B cell (primary cell): ENCODE measurements around the gene CCM2. TPM values are rescaled to one million over a fixed set of nuclear protein-coding genes. Genes with fewer than 3 reads are reported as not detected.
A peak's percentile ranks its signal among the peaks of the same experiment; 100 is the strongest.

Source experiments
- ATAC-seq: fragments of 200-7000 bp; cut with Tn5 transposase; one replicate; pipeline ENCODE4 v1.10.0; 2021; ENCODE audit warnings: low read depth, mild to moderate bottlenecking, moderate number of reproducible peaks, moderate library complexity
- CTCF ChIA-PET: fragments of 350-600 bp; sonication (Branson Sonifier 250); formaldehyde crosslinking; loops from one replicate; lab custom pipeline; 2021; ENCODE audit warnings: antibody characterized with exemption, inconsistent platforms; lab: Charles Lee
- POLR2A ChIA-PET: fragments of 350-600 bp; sonication (Branson Sonifier 250); formaldehyde crosslinking; loops from one replicate; lab custom pipeline; 2021; ENCODE audit warnings: antibody characterized with exemption; lab: Charles Lee
- DNase-seq: peaks from one replicate; pipeline ENCODE4 v3.0.0; 2013
- H2AFZ ChIP-seq: 2 replicates; pipeline ENCODE4 v1.6.1; 2012; ENCODE audit warnings: mild to moderate bottlenecking, low read depth, low read length; ENCODE audit not compliant: insufficient read depth, poor library complexity, severe bottlenecking
- H3K27ac ChIP-seq, 2 donors: 1 replicate in 1 of 2; 2 replicates in 1 of 2; pipeline ENCODE4 v1.5.1; 2012 to 2013; ENCODE audit warnings: low read length in 2 of 2, mild to moderate bottlenecking in 2 of 2, moderate library complexity in 1 of 2
- H3K27me3 ChIP-seq, 4 experiments: fragments of 200-600 bp in 1 of 4; sonication (generic) in 1 of 4; replicated peaks in 1 of 4; 1 replicate in 2 of 4; 2 replicates in 2 of 4; pipeline versions ENCODE4 v1.6.1 to v1.7.0; 2013 to 2016; ENCODE audit warnings: low read length in 3 of 4, mild to moderate bottlenecking in 2 of 4, mixed read lengths in 1 of 4, moderate library complexity in 1 of 4; ENCODE audit not compliant: insufficient read depth in 4 of 4, control insufficient read depth in 3 of 4; ENCODE audit errors: control extremely low read depth in 1 of 4
- H3K36me3 ChIP-seq, 2 experiments: replicated peaks in 1 of 2; 1 replicate in 1 of 2; 2 replicates in 1 of 2; pipeline versions ENCODE4 v1.6.1 to v1.7.1; 2013; ENCODE audit warnings: low read length in 1 of 2; ENCODE audit not compliant: insufficient read depth in 2 of 2, control insufficient read depth in 1 of 2; ENCODE audit errors: control extremely low read depth in 1 of 2, extremely low read depth in 1 of 2
- H3K4me1 ChIP-seq, 2 donors: fragments of 200-600 bp in 1 of 2; sonication (generic) in 1 of 2; 1 replicate in 1 of 2; 2 replicates in 1 of 2; pipeline versions ENCODE4 v1.5.1 to v1.6.1; 2013 to 2017; ENCODE audit warnings: low read length in 2 of 2; ENCODE audit not compliant: control insufficient read depth in 2 of 2, insufficient read depth in 2 of 2
- H3K4me2 ChIP-seq: replicated peaks from 2 replicates; pipeline ENCODE3; 2012; ENCODE audit warnings: mild to moderate bottlenecking, low read depth, low read length; ENCODE audit not compliant: poor library complexity, severe bottlenecking
- H3K4me3 ChIP-seq, 5 experiments: fragments of 200-600 bp in 1 of 5; sonication (generic) in 1 of 5; 1 replicate in 3 of 5; 2 replicates in 2 of 5; pipeline versions ENCODE4 v1.5.1 to v1.7.0; 2011 to 2016; ENCODE audit warnings: low read length in 4 of 5, mild to moderate bottlenecking in 4 of 5, low read depth in 2 of 5, control low read depth in 1 of 5, moderate library complexity in 1 of 5; ENCODE audit not compliant: insufficient read depth in 1 of 5; ENCODE audit errors: control extremely low read depth in 1 of 5, extremely low read depth in 1 of 5
- H3K79me2 ChIP-seq: fragments of 200-600 bp; sonication (generic); one replicate; pipeline ENCODE4 v1.6.0; 2016; ENCODE audit warnings: low read length; ENCODE audit not compliant: control insufficient read depth, insufficient read depth
- H3K9ac ChIP-seq: fragments of 200-600 bp; sonication (generic); 2 replicates; pipeline ENCODE4 v1.6.1; 2017; ENCODE audit warnings: mild to moderate bottlenecking, low read length, moderate library complexity
- H3K9me3 ChIP-seq, 3 donors: one replicate each; pipeline versions ENCODE4 v1.6.1 to v1.7.1; 2013; ENCODE audit warnings: low read length in 2 of 3; ENCODE audit not compliant: control insufficient read depth in 2 of 3, insufficient read depth in 1 of 3; ENCODE audit errors: control extremely low read depth in 1 of 3
- H4K20me1 ChIP-seq: 2 replicates; pipeline ENCODE4 v1.6.0; 2012; ENCODE audit warnings: mild to moderate bottlenecking, low read length; ENCODE audit not compliant: insufficient read depth, control insufficient read depth, poor library complexity, severe bottlenecking
- H3K27ac Mint-ChIP-seq: one replicate; pipeline ENCODE4 v1.8.0; 2021; ENCODE audit warnings: mixed read lengths
- H3K27me3 Mint-ChIP-seq: one replicate; pipeline ENCODE4 v1.8.0; 2021; ENCODE audit warnings: mixed read lengths
- H3K4me1 Mint-ChIP-seq: one replicate; pipeline ENCODE4 v1.8.0; 2021; ENCODE audit warnings: mixed read lengths
- H3K4me3 Mint-ChIP-seq: one replicate; pipeline ENCODE4 v1.8.0; 2021; ENCODE audit warnings: mixed read lengths
- H3K9me3 Mint-ChIP-seq: one replicate; pipeline ENCODE4 v1.8.0; 2022; ENCODE audit warnings: mixed read lengths; ENCODE audit not compliant: insufficient read depth
- CTCF ChIP-seq: fragments of 200-600 bp; IDR thresholded peaks from one replicate; pipeline ENCODE4 v1.8.0; 2022; ENCODE audit warnings: antibody characterized with exemption, mild to moderate bottlenecking
- EZH2 ChIP-seq: IDR thresholded peaks from 2 replicates; pipeline ENCODE4 v1.6.1; 2012; ENCODE audit warnings: borderline replicate concordance, low read depth, mild to moderate bottlenecking, moderate library complexity, low read length; ENCODE audit not compliant: insufficient read depth, poor library complexity, severe bottlenecking
- WGBS: methylation state at CpG from one replicate; pipeline ENCODE4 v1.1.5; 2013; ENCODE audit warnings: missing lambda C conversion rate; ENCODE audit not compliant: insufficient coverage; 5-methylcytosine and 5-hydroxymethylcytosine counted together
- intact Hi-C: fragments of 100-400 bp; cut with micrococcal nuclease; formaldehyde crosslinking; loops from one replicate; pipeline ENCODE4 v1.10.0; 2022
- polyA plus RNA-seq: library from polyadenylated mRNA; depleted of rRNA; stranded (reverse); fragments of >200 nt; gene quantifications from 2 replicates; pipeline ENCODE4 v1.2.3, GENCODE V29; 2012
- total RNA-seq, 2 donors: library from RNA; stranded (reverse); fragments of 120-200 nt in 1 of 2; gene quantifications; 1 replicate in 1 of 2; 2 replicates in 1 of 2; pipeline versions ENCODE4 v1.2.3 to v1.2.4, GENCODE V29; 2013 to 2022

CCM2 gene
- total and polyA plus RNA-seq, 2 donors (not counting 1 experiment from before 2014, with no cell fraction given) = 150 to 201 TPM

GRCh38 chr7:45073031-45073785 is 73.2 kb downstream of the CCM2 start:
- POLR2A ChIA-PET = no interaction called here
- H3K4me1 ChIP-seq = peaks cover 3 to 4% of the 10 kb centered on the region in 2 donors

More at GRCh38 chr7:45073031-45073785, 73.2 kb downstream of the CCM2 start:
- intact Hi-C loops = no loop called here
- H3K4me1 Mint-ChIP-seq = peaks cover 4% of the 10 kb centered on the region
- Histone ChIP-seq H3K27ac (no peak overlapping the region), H3K36me3 (peaks cover 0 to 87% of the 10 kb centered on the region in 2 experiments), H3K9me3 (no peaks in the 10 kb centered on the region), H3K27me3 (no peaks in the 10 kb centered on the region), H4K20me1 (peaks cover 98% of the 10 kb centered on the region), H2AFZ (no peak overlapping the region), H3K79me2 (peaks cover 24% of the 10 kb centered on the region), H3K4me2 (no peak overlapping the region), H3K4me3 (no peak overlapping the region), H3K9ac (no peak overlapping the region)
- no peak overlapping the region for H3K4me3 Mint-ChIP-seq
- peak overlapping the region; percentile 37 for H3K27ac Mint-ChIP-seq
- no peaks in the 10 kb centered on the region for H3K27me3 Mint-ChIP-seq
- no peaks in the 10 kb centered on the region for H3K9me3 Mint-ChIP-seq
- no peak for ATAC-seq
- no peak for DNase-seq
- CTCF ChIA-PET = interaction anchor here (1.2 kb wide), 1 partner anchor 100 kb away, joined by 4 read pairs; no protein-coding TSS in a partner anchor
- TF ChIP-seq CTCF = no peak
- TF ChIP-seq EZH2 = no peak
- WGBS = 97% methylated on average over 14 of the region's 17 CpGs
